Stimulated activated CD4-positive, alpha-beta T cell treated with anti-CD3 and anti-CD28 coated beads, Interleukin-2, amount 100 ng/mL, for 24 hours (primary cell): ENCODE measurements around the gene GTF2H2.
"Not testable (repeated sequence)": the region's sequence is repeated elsewhere in the genome, so short reads cannot be mapped to it uniquely, and the experiment has no call there.

Experiments
- DNase-seq, 2 donors: peaks; one replicate each; pipeline ENCODE4 v3.0.0-alpha.2; 2020

GTF2H2 gene

DNA sequence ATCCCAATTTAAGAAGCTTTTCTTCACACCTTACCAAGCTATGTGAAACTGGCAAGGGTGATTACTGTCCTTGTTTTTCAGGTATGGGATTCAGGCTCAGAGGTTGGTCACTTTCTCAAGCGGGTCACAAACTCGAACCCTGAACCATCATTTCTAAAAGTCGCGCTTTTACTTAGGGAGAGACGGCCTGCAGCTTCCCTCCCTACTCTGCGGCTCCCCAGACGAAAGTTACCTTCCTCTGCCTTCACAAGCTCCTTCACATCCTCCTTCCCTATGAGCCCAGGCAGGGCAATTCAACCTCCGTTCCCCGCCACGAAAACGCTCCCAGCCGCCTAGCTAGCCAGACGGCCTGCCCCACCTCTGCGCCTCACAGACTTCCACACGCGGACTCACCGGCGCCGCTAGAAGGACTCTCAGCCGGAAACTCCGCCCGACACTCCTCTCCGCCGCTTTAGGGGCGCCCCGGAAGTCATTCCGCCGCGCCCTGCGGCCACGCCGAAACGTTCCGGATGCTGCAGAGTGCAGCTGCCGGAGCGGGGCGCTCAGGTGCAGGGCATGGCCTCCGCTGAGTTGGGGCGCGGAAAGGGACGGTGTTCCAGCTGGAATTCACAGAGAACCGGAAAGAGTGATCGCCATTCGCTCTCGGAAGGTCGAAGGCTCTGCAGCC lies at the start of gene GTF2H2:
Gene GTF2H2, minus strand, starts transcription at position 415 of the 667 bp plus-strand sequence. CDS start 4,913 bp downstream, outside the sequence.
- DNase-seq = not testable (repeated sequence)

GRCh38 chr5:71109730-71110275 lies 42.3 kb upstream of the GTF2H2 start:
- DNase-seq = not testable (repeated sequence)

DNA sequence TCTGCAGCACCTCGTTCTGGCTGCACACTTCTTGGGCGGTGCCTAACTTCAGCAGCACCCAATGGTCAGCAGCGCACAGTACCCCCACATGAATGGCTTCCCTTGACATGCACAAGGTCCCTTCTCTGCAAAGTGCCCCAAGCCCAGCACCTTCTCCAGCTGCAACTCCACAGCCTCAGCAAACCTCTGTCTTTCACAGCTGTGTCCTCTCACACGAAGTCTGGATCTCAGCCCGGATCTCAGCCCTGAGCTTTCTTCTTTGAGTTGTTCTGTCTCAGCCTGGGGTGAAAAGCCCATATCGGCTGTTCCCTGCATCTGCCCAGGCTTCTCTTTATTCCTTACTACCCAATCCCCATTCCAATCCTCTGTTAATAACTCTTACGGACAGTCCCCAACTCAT lies 32.5 kb upstream of the GTF2H2 start:
- DNase-seq = not testable (repeated sequence)

DNA sequence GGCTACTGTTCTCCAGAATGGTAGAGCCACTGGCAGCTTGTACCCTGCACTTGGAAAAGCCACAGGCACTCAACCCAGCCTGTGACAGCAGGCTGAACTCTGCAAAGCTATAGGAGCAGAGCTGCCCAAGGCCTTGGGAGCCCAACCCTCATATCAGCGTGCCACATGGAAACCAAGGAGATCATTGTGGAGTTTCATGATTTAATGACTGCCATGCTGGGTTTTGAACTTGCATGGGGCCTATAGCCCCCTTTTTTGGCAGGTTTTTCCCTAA lies 30.4 kb upstream of the GTF2H2 start:
- DNase-seq = not testable (repeated sequence)

- DNase-seq = not testable (repeated sequence)
These were observed 29.9 kb upstream of the GTF2H2 start for GRCh38 chr5:71097173-71097929.

DNA sequence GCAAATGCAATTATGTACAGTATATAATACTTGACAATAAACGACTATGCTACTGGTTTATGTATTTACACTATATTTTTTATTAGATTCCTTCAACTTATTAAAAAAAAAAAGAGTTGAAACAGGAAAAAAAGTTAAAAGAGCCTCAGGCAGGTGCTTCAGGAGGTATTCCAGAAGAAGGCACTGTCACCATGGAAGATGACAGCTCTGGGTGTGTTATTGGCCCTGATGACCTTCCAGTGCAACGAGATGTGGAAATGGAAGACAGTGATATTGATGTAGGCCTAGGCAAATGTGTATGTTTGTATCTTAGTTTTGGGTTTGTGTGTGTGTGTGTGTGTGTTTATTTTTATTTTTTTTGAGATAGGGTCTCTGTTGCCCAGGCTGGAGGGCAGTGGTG lies 22.3 kb upstream of the GTF2H2 start:
- DNase-seq = not testable (repeated sequence)

- DNase-seq = not testable (repeated sequence)
These were observed 21.3 kb upstream of the GTF2H2 start for GRCh38 chr5:71088754-71089153.

GRCh38 chr5:71086145-71086544 lies 18.7 kb upstream of the GTF2H2 start:
- DNase-seq = not testable (repeated sequence)

DNA sequence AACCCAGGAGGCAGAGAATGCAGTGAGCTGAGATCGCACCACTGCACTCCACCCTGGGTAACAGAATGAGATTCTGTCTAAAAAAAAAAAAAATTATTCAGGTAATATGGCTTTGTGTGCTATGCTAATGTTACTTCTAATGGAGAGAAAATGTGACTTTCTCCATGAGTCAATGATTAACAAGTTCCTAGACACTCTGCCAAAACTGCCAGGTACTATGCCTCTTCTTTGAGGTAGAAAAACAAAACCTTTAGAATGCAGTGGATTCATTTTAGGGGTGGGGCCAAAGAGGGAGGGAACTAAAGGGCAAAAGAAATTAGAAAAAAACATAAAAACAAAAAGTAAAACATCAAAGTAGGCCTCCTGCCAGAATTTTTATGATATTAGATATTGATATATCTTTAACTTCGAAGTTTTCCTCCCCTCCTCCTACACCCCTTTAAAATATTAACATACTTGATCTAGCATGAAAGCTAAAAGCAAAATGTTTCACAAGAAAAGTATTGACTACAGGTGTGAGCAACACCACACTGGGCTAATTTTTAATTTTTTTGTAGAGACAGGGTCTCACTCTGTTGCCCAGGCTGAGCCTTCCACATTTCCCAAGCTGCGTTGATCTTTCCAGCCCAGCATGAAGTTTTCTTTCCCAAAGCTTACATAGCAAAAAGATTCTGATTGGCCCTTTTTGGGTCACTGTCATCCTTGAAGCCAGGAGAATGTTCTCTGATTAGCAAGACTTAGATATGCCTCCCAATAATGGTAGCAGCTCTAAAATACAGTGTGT lies 17.0 kb upstream of the GTF2H2 start:
- not testable (repeated sequence) for DNase-seq

DNA sequence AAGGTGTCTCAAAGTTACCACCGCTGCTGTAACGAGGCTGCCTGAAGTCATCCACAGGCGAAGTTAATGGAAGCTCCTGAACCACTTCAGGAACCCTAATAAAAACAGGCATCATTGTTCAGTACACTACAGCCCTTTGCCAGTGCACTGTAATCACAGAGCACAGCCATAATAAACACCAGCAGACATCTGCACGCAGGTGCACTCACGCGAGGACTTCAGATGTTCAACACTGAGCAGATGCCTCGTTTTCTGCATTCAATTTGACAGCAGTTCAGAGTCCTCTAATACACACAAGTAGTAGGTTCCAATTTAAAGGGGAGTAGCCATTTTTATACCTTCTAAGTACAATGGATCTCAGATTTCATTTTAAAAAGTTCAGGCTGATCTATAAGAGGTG lies 15.4 kb upstream of the GTF2H2 start:
- not testable (repeated sequence) for DNase-seq

- DNase-seq = not testable (repeated sequence)
These were observed 14.9 kb upstream of the GTF2H2 start for GRCh38 chr5:71082340-71082739.

DNA sequence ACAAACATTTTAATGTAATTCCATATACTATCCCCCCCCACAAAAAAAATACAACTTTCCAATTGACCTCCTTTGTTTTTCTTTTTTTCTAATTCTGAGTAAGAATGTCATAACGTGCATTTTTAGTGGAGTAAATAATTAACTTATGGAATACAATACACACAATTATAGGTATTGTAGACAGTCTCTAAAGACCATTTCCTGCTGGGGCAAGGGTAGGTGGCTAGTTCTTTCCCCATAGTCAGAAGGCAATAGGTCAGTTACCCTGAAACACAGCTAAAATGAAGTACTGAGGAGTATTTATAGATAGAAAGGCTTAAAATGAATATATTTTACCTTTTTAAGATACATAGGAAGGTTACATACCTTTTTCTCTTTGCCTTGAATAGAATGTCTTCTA lies 6.2 kb downstream of the GTF2H2 start:
- not testable (repeated sequence) for DNase-seq

DNA sequence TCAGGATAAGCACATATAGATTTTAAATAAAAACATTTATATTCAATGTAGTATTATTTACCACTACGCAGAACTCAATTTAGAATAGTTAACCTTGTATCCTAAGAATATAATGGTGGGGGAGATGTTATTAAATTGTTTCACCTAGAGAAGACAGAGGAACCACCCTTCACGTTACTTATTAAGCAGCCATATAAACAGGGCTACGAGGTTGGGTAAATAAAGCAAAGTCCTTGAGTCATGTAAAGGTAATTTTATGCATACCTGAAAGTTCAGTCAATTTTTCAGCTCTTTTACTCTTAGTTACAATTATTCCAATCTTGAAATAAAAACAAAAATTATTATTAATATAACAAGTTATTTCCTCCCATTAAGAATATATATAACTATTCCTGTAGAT lies 8.1 kb downstream of the GTF2H2 start:
- DNase-seq = not testable (repeated sequence)

DNA sequence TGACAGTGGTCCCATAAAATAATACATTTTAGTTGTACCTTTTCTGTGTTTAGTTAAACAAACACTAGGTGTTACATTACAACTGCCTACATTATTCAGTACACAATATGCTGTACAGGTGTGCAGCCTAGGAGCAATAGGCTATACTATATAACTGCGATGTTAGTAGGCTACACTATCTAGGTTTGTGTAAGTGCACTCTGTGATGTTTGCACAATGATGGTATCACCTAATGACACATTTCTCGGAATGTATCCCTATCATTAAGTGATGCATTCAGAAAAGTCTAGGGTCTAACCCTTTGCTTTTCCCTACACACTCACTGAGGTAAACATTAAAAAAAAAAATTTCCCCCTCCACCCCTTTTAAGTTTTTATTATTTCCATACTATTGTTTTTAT lies 22.7 kb downstream of the GTF2H2 start:
- DNase-seq = not testable (repeated sequence)

- DNase-seq = not testable (repeated sequence)
These were observed 23.3 kb downstream of the GTF2H2 start for GRCh38 chr5:71044128-71044527.

GRCh38 chr5:71031046-71031776 lies 36.3 kb downstream of the GTF2H2 start:
- not testable (repeated sequence) for DNase-seq

- not testable (repeated sequence) for DNase-seq
These were observed 42.1 kb downstream of the GTF2H2 start, which contains the start of gene NAIP for GRCh38 chr5:71025289-71025953. NAIP (minus strand) TSS chr5:71025339; CDS start chr5:71012915, 12,424 bp downstream.

DNA sequence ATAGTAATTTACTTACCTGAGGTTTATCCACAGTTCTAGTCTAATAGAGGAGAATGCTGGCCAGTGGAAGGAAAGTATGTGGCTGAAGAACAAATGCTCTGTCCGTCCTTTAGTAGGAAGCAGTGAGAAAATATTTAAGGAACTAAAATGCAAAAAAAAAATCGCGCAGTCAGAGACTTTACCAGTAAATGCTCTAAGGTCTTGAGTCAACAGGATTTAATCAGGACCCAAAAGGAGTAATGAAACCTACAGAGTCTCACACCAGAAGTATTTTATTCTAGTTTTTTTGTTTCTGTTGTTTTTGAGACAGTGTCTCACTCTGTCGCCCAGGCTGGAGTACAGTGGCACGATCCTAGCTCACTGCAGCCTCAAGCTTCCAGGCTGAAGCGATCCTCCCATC lies 46.8 kb downstream of the GTF2H2 start:
- not testable (repeated sequence) for DNase-seq

DNA sequence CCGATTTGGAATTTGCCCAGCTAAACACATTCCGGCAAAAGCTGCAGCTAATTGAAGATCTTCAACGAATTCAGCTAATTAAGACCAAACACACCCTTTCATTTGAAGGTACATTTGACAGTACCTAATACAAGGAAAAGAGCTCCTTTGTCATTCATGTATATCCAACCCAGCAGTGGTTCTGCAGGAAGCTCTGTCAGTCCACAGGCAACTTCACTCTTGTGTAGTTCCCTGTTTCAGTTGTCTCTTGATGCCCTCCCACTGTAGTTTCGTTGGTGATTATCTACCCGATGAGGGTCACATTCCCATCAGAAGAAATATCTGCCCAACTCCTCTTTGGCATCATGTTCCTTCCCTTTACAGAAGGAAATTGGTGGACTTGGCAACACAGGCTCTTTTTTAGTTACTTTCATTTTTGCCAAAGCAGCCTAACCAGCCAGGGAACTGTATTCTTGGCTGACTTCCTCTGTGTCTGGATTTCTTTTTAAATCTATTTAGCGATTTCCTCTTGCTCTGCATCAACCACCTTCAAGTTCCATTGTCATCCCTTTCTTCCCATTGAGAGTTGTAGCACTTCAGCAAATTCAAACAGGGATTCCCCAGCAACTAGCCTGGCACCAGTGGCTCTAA lies 49.0 kb downstream of the GTF2H2 start:
- DNase-seq = not testable (repeated sequence)

DNA sequence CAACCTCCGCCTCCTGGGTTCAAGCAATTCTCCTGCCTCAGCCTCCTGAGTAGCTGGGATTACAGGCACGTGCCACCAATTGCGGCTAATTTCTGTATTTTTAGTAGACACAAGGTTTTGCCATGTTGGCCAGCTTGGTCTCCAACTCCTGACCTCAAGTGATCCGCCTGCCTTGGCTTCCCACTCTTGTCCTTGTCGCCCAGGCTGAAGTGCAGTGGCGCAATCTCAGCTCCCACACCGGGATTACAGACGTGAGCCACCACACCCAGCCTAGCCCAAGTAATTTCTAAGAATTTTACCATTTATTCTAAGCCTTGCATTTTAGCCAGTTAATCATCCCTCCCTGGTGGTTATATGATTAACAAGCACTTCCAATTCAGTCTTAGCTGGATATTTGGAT lies 53.3 kb downstream of the GTF2H2 start:
- DNase-seq = no peak

DNA sequence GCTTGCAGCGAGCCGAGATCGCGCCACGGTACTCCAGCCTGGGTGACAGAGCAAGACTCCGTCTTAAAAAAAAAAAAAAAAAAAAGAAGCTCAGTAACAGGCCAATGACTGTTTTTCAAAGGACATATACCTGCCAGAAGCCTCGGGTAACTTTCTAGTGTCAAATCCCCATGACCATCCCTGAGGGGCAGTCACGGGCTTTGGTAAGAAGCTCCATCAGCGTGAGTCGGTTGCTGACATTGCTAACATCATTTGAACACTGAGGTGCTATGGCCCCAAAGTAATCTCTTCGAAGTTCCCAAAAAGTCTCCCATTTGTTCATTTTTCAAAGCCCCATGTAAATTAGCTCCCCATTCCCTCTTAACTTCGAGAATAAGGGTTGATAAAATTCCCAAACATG lies 53.9 kb downstream of the GTF2H2 start:
- DNase-seq = no peak
